GM19023 (cell line): ENCODE measurements around the gene DIS3L2.
"Not testable (repeated sequence)": the region's sequence is repeated elsewhere in the genome, so short reads cannot be mapped to it uniquely, and the experiment has no call there.

ENCODE experiments used
- ATAC-seq: cut with Tn5 transposase; IDR thresholded peaks from one replicate; pipeline ENCODE4 v1.9.1; 2021; ENCODE audit warnings: mild to moderate bottlenecking, moderate library complexity; ENCODE audit not compliant: unreplicated experiment

Gene DIS3L2

GRCh38 chr2:232378735-232379151, 417.2 kb downstream of the DIS3L2 start, which contains the start of gene ALPP:
ALPP (plus strand) TSS chr2:232378751; CDS start chr2:232378803, 52 bp downstream.
- not testable (repeated sequence) for ATAC-seq

GRCh38 chr2:232379610-232380590, 418.4 kb downstream of the DIS3L2 start:
- not testable (repeated sequence) for ATAC-seq

GRCh38 chr2:232381204-232382031, 419.9 kb downstream of the DIS3L2 start:
- not testable (repeated sequence) for ATAC-seq

- ATAC-seq: no peak
Observed at GRCh38 chr2:232382331-232383225, 421.1 kb downstream of the DIS3L2 start.

GRCh38 chr2:232384466-232384865, 423.0 kb downstream of the DIS3L2 start:
- ATAC-seq: no peak

GRCh38 chr2:232385058-232385457, 423.5 kb downstream of the DIS3L2 start:
- not testable (repeated sequence) for ATAC-seq

- no peak for ATAC-seq
Observed at GRCh38 chr2:232385660-232386489, 424.4 kb downstream of the DIS3L2 start.

GRCh38 chr2:232386490-232386739, 424.9 kb downstream of the DIS3L2 start:
- ATAC-seq: no peak
